ENCODE data around the gene OLFML2A.

Gene OLFML2A

GRCh38 chr9:124779368-124780059 lies 2.6 kb downstream of the OLFML2A start:
- DNase-seq = no peak

GRCh38 chr9:124780060-124780756 lies 3.3 kb downstream of the OLFML2A start:
- no peak for DNase-seq

- DNase-seq = no peak
These were observed 3.8 kb downstream of the OLFML2A start for GRCh38 chr9:124780757-124781151.

- DNase-seq = no peak
These were observed 5.2 kb downstream of the OLFML2A start for GRCh38 chr9:124781967-124782660.

- no peak for DNase-seq
These were observed 6.0 kb downstream of the OLFML2A start for GRCh38 chr9:124782661-124783574.

GRCh38 chr9:124783830-124784229 lies 6.9 kb downstream of the OLFML2A start:
- no peak for DNase-seq

- no peak for DNase-seq
These were observed 7.6 kb downstream of the OLFML2A start for GRCh38 chr9:124784509-124784908.

GRCh38 chr9:124786881-124787573 lies 10.1 kb downstream of the OLFML2A start:
- DNase-seq = no peak

GRCh38 chr9:124788542-124789217 lies 11.7 kb downstream of the OLFML2A start:
- DNase-seq = no peak

GRCh38 chr9:124789531-124789930 lies 12.6 kb downstream of the OLFML2A start:
- DNase-seq = no peak

GRCh38 chr9:124790301-124790700 lies 13.4 kb downstream of the OLFML2A start:
- no peak for DNase-seq

- DNase-seq = no peak
These were observed 14.0 kb downstream of the OLFML2A start for GRCh38 chr9:124790801-124791505.

- no peak for DNase-seq
These were observed 15.5 kb downstream of the OLFML2A start for GRCh38 chr9:124792257-124793014.

GRCh38 chr9:124793015-124793541 lies 16.1 kb downstream of the OLFML2A start:
- no peak for DNase-seq

GRCh38 chr9:124794902-124795491 lies 18.1 kb downstream of the OLFML2A start:
- DNase-seq = no peak

- DNase-seq = no peak
These were observed 19.0 kb downstream of the OLFML2A start for GRCh38 chr9:124795881-124796431.

- no peak for DNase-seq
These were observed 20.6 kb downstream of the OLFML2A start for GRCh38 chr9:124797343-124798103.

GRCh38 chr9:124799274-124800006 lies 22.5 kb downstream of the OLFML2A start:
- DNase-seq = no peak
